ENCODE data around the gene CAB39.

CAB39 gene

GRCh38 chr2:230809677-230810251 lies 97.1 kb downstream of the CAB39 start:
- no peak for TF ChIP-seq CTCF (IDR thresholded peaks at IDR 0.05; ENCODE audit: borderline replicate concordance, control extremely low read depth, extremely low read depth, insufficient read depth, missing control alignments)
- DNase-seq (ENCODE audit: low spot score), result no peak
- in situ Hi-C loops (cut with MboI; ENCODE audit: low sequenced_read_pairs, unreplicated experiment), result loop anchor here (10.0 kb wide), 1 partner anchor 805 kb away; no protein-coding TSS in a partner anchor

DNA sequence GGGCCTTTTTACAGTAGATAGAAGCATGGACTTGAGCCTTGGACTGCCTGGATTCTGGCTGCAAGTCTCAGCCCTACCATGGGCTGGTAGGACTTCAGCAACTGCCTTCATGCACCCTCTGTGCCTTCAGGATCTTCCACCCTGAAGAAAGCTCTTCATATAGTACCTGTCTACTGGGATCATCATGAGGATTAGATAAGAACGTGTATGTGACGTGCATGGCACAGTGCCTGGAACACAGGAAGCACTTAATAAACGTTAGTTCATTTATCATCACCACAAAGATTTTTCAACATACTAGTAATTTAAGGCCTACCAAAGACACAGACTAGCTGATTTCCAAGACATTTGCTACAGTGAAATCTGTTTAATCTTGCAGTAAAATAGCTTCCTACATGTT lies 98.9 kb downstream of the CAB39 start:
- no peak for TF ChIP-seq CTCF (IDR thresholded peaks at IDR 0.05; ENCODE audit: borderline replicate concordance, control extremely low read depth, extremely low read depth, insufficient read depth, missing control alignments)
- in situ Hi-C loops (cut with MboI; ENCODE audit: low sequenced_read_pairs, unreplicated experiment), result no loop called here
- no peak for DNase-seq (ENCODE audit: low spot score)

- no peak for TF ChIP-seq CTCF (IDR thresholded peaks at IDR 0.05; ENCODE audit: borderline replicate concordance, control extremely low read depth, extremely low read depth, insufficient read depth, missing control alignments)
- DNase-seq (ENCODE audit: low spot score), result no peak
- in situ Hi-C loops (cut with MboI; ENCODE audit: low sequenced_read_pairs, unreplicated experiment), result no loop called here
Measured at GRCh38 chr2:230812033-230812432, 99.4 kb downstream of the CAB39 start.

GRCh38 chr2:230814616-230815015 lies 102.0 kb downstream of the CAB39 start:
- peak; percentile 56 for DNase-seq (ENCODE audit: low spot score)

DNA sequence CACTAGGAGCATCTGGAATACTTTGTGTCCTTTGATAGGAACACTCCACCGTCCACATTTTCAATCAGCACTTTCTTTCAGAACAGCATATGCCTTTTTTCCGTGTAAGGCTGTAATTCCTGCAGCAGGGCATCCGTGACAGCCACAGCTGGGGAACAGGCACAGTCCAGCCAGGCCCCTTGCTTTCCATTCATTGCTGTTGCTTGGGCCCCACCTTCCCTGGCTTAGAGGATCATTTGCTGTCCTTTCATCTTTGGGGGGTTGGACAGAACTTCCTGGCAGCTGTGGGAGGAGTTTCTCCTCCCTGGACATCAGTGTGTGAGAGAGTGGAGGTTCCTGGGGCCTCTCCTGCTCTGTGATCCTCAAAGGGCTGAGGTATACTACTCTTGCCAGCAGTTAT lies 102.4 kb downstream of the CAB39 start:
- TF ChIP-seq CTCF (IDR thresholded peaks at IDR 0.05; ENCODE audit: borderline replicate concordance, control extremely low read depth, extremely low read depth, insufficient read depth, missing control alignments), result no peak
- no peak for DNase-seq (ENCODE audit: low spot score)
- in situ Hi-C loops (cut with MboI; ENCODE audit: low sequenced_read_pairs, unreplicated experiment), result no loop called here

More at GRCh38 chr2:230814616-230815015, 102.0 kb downstream of the CAB39 start:
- no peak for TF ChIP-seq CTCF (IDR thresholded peaks at IDR 0.05; ENCODE audit: borderline replicate concordance, control extremely low read depth, extremely low read depth, insufficient read depth, missing control alignments)
- in situ Hi-C loops (cut with MboI; ENCODE audit: low sequenced_read_pairs, unreplicated experiment), result no loop called here

- TF ChIP-seq CTCF (IDR thresholded peaks at IDR 0.05; ENCODE audit: borderline replicate concordance, control extremely low read depth, extremely low read depth, insufficient read depth, missing control alignments), result no peak
- no peak for DNase-seq (ENCODE audit: low spot score)
- in situ Hi-C loops (cut with MboI; ENCODE audit: low sequenced_read_pairs, unreplicated experiment), result no loop called here
Measured at GRCh38 chr2:230816735-230817134, 104.1 kb downstream of the CAB39 start.
